Raji (cell line): ENCODE results near the gene C1orf167.

Source experiments
- POLR2A ChIP-seq: IDR thresholded peaks from 2 replicates; pipeline ENCODE4 v1.6.1; 2011; ENCODE audit warnings: low read depth, low read length, control low read depth; ENCODE audit not compliant: insufficient read depth

C1orf167 gene

DNA sequence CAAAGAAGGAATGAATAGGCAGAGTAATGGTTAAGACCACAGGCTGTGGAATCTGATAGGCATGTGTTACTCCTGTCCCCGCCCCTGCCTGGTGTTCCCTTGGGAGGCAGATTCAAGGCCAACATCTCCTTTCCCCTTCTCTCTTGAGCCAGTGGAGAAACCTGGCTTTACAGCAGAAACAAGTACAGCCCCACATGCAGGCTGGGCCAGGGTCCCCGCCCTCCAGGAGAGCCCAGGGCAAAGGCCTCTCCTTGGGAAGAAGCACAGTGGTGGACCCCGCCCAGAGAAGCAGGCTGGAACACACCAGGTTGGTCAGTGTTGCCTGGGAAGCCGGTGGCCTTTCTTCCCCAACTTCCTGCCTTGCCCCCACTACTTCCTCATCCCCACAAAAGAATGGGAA is 6.8 kb downstream of the C1orf167 start:
- no peak for TF ChIP-seq POLR2A

DNA sequence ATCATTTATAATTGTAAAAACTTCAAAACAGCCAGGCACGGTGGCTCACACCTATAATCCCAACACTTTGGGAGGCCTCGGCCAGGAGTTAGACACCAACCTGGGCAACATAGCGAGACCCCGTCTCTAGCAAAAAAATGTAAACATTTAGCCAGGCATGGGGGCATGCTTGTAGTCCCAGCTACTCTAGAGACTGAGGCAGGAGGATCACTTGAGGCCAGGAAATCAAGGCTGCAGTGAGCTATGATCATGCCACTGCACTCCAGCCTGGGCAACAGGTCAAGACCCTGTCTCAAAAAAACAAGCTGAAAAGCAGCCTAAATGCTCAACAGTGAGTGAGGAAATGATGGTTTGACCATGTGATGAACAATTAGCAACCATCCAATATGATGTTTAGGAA is 7.3 kb downstream of the C1orf167 start:
- TF ChIP-seq POLR2A = no peak

DNA sequence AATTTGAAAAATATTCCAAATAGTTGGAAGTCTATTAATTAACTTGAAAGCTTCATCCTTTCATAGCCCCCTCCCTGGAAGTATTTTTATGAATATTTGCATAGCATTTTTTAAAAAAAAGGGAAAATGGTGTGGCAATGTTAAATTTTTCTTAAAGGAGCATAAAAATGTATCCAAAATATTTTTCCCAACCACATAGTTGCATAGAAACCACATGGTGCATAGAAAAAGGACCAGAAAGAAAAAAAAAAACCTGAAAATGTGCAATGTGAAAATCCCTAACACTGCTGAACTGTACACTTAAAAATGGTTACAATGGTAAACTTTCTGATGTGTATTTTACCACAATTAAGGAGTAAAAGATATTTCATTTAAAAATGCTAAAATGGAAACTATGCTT is 8.0 kb downstream of the C1orf167 start:
- no peak for TF ChIP-seq POLR2A

DNA sequence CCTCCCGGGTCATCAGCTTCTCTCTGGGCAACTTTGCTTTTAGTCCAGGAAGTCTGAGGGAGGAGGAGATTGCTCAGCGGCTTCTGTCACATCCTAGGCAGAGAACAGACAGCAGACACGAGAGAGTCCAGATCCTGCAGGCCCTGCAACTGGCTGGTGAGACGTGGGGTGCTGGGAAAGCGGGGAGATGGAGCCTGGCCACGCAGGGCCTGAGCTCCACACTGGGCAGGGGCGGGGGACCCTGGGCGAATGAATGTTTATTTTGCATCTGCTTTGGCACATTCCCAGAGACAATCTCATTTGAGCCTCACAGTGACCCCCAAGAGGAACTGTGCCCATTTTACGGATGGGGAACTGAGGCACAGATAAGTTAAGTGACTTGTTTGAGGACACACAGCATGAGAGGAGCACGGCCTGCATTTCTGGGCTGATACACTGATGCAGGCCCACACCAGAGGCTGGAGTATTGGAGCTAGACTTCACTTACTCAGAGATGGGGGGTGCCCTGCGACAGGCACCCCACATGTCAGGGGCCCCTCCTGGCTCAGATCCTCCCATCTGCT is 9.6 kb downstream of the C1orf167 start:
- no peak for TF ChIP-seq POLR2A

DNA sequence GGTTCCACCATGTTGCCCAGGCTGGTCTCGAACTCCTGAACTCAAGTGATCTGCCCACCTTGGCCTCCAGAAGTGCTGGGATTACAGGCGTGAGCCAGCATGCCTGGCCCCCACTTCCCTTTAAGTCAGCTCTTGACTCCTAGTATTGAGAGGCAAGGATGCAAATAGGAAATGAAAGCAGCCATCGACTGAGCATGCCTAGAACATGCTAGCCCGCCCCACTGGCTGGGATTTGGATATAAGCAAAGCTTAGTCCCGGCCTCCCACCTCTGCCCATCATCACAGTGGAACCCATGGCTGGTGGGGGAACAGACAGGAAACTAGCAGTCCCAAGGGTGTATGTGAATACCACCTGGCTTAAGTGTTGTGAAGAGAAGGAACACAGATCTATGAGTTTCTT is 10.5 kb downstream of the C1orf167 start:
- TF ChIP-seq POLR2A = peak; percentile 26; the same call in 1 of the 2 replicates

DNA sequence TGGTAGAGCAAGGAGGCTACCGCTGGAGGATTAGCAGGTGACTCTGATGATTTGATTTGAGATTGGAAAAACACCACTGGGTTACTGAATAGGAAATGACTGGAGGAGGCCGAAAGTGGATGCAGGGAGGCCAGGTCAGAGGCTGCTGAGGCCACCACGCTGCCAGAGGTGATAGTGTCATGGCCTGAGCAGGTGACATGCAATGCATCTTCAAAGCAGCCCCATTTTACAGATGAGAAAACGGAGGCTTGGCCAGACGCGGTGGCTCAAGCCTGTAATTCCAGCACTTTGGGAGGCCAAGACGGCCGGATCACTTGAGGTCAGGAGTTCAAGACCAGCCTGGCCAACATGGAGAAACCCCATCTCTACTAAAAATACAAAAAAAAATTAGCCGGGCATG is 12.8 kb downstream of the C1orf167 start:
- no peak for TF ChIP-seq POLR2A

DNA sequence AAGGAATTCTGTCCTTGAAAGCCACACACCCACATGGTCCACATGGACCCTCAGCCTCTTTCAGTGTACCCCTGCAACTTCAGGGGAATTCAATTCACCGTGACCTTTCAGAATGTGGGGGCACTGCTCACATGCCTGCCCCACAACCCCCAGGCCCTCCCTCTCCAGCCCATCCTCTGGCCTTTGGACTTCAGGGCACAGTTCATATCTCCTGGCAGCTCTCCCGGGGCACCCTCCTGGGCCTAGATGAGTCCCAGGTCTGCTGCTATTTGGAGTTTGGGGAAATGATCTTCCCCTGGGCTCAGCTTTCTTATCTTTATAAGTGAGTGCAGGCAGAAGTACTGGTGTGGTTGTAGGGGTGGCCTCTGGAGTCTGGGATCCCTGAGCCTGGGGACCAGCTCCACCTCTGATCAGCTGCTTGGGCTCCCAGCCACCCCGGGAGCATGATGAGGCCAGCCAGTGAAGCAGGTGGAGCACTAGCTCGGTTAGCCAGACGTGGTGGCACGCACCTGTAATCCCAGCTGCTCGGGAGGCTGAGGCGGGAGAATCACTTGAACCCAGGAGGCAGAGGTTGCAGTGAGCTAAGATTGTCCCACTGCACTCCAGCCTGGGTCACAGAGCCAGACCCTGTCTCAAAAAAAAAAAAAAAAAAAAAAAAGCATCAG is 15.8 kb downstream of the C1orf167 start:
- TF ChIP-seq POLR2A = no peak

DNA sequence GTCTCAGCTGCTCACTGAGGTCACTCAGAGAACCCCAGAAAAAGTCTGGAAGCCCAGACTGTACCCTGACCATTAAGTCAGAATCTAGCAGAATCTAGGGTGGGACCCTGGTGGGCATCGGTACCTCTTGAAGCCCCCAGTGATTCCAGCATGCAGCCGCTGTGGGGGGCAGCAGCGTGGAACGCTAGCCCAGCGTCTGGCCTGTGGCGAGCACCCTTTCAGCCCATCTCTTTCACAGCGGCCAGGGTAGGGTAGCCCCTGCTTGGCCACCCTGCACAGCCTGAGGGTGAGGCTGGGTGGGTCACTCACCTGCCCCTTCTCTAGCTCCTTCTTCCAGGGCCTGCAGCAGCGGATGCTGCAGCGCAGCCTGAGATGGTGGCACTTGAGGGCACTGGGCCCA is 16.3 kb downstream of the C1orf167 start:
- no peak for TF ChIP-seq POLR2A

DNA sequence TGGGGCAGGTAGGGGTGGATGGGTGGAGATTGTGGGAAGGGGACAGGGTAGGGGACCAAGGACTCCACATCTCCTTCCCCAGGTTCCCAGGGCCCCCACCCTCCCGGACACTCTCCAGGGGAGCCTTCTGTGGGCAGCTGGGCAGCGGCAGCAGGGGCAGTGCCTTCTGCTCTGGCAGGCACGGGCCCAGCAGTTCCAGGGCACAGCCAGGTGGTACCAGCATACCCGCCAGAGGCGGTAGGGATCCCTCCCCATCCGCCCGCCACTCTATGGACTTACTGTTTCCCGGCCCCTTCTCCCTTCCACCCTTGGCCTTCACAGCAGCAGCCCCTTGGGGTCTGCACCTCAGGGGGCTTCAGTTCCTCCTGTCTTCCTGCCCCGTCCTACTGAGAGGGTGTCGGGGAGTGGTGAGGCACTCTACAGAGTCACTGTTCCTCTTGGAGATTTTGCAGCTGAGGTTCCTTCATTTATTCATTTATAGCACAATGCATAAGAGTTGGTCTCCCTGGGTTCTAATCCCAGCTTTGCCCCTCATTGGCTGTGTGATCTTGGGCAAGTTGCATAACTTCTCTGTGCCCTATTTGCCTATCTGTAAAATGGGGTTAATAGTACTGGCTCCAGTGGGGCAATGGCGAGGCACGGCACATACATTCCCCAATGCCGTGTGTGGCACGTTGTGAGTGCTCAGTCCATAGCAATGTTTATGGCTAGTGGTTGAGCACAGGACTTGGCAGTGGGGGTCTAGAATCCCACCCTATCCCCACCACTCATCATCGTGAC is 17.0 kb downstream of the C1orf167 start:
- no peak for TF ChIP-seq POLR2A

DNA sequence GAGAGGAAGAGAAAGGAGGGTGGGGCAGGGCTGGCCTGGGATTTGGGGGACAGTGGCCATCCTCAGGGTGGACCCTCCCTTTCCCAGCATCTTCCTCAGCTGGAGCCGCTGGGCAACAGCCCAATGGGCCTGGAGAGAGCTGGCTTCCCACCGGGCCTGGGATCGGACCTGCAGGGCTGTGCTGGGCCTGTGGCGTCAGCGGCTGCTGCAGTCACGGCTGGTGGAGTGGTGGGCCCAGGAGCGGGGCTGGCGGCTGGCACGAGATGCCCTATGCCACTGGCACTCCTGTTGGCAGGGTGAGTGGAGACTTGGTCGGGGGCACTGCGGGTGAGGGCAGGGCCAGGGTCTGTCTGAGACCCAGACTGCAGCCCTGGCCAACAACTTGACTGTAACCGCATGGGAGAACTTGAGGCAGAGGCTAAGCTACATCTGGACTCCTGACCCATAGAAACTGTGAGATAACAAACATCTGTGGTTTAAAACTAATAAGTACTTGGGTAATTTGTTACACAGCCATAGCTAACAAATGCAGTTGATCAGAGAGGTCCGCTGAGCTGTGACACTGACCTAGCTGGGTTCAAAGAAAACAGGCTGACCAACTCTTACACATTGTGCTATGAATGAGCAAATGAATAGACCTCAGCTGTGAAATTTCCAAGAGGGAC is 17.9 kb downstream of the C1orf167 start:
- no peak for TF ChIP-seq POLR2A

DNA sequence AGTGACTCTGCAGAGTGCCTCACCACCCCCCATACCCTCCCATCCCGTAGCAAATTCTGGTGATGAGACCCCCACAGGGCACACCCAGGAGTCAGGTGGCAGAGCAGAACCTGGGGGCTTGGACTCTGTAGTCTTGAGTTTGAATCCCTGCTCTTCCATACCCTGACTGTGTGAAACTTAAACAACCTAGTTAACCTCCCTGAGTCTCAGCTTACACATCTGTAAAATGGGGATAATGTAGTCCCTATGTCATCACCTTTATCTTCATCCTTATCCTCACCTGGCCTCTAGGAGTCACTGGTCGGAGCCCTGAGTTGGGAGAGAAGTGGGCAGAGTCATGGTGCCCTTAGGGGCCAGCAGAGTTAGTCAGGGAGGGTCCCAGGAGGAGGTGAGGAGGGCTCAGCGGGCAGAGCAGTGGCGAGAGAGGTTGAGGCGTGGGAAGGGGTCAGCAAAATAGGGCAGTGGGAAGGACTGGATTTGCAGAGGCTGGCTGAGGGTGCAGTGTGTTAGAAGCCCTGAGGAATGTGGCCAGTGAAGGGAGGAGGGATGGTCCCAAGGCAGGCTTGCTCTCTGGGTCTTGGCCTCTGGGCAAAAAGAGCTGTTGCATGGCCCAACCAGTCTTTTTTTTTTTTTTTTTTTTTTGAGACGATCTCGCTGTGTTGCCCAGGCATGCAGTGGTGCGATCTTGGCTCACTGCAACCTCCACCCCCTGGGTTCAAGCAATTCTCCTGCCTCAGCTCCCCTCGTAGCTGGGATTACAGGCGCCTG is 18.6 kb downstream of the C1orf167 start:
- no peak for TF ChIP-seq POLR2A

DNA sequence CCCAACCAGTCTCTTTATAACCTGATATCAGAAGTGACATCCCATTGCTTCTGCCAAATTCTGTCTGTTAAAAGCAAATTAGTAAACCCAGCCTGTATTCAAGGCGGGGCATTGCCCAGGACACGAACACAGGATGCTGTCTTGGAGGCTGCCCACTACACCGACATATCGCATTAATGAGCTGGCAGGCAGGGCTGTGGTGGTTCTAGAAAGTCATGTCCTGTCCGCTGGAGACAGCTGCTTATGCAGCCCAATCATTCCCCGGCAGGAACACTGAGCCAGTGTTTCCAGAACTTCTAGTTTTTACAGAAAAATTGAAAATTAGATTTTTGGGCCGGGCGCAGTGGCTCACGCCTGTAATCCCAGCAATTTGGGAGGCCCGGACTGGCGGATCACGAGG is 19.3 kb downstream of the C1orf167 start:
- no peak for TF ChIP-seq POLR2A

DNA sequence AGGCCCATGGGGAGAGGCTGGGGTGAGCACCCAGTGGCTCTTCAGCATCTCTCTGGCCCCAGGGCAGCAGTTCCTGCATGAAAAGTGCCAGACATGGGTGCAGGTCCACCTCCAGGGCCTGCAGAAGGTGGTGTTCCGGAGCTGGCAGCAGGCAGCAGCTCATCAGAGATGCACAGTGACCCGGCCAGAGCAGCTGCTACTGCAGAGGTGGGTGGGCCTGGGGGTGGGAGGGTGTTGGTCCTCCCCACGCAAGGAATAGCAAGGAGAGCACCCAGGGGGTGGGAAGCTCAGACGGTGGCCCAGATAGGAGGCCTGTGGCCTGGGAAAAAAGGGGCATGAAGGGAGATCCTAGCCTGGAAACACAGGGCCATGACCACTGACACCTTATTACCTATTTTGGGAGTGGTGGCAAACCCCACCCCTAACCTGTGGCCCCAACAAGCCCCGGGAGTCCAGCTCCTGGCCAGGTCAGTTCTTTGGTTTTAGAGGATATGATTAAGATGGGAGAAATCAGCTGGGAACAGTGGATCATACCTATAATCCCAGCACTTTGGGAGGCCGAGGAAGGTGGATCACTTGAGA is 20.2 kb downstream of the C1orf167 start:
- no peak for TF ChIP-seq POLR2A

DNA sequence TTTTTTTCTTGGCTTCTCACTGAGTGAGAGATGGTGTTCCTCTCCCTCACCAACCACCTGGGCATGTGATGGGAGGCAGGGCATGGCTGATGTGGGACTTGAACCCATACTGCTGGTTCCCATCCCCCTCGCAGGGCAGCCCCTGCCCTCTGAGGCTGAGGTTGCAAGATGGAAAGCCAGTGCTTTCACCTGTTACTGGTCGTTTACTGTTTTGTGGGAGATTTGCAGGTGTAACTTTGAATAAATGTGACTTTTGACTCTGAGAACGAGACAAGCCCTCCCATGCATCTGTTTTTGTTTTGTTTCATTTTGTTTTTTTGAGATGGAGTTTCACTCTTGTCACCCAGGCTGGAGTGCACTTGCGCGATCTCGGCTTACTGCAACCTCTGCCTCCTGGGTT is 21.6 kb downstream of the C1orf167 start:
- no peak for TF ChIP-seq POLR2A
